HUES64 (cell line): Measurements from ENCODE around the gene WT1.
"Not testable (repeated sequence)": the region's sequence is repeated elsewhere in the genome, so short reads cannot be mapped to it uniquely, and the experiment has no call there.

Experiments
- H3K27ac ChIP-seq: 2 replicates; pipeline ENCODE4 v1.7.0; 2013; ENCODE audit warnings: low read depth, low read length, inconsistent platforms
- H3K27me3 ChIP-seq: 2 replicates; pipeline ENCODE4 v1.6.1; 2013; ENCODE audit warnings: mild to moderate bottlenecking, low read length; ENCODE audit not compliant: insufficient read depth
- H3K36me3 ChIP-seq: 2 replicates; pipeline ENCODE4 v1.6.1; 2013; ENCODE audit warnings: mild to moderate bottlenecking, low read length; ENCODE audit not compliant: insufficient read depth
- H3K4me1 ChIP-seq: 2 replicates; pipeline ENCODE4 v1.6.1; 2013; ENCODE audit warnings: mild to moderate bottlenecking, low read length, moderate library complexity; ENCODE audit not compliant: insufficient read depth
- H3K4me3 ChIP-seq: 2 replicates; pipeline ENCODE4 v1.5.1; 2013; ENCODE audit warnings: mild to moderate bottlenecking, low read length, moderate library complexity
- H3K9ac ChIP-seq: 2 replicates; pipeline ENCODE4 v1.6.1; 2013; ENCODE audit warnings: mild to moderate bottlenecking, low read depth, low read length
- H3K9me3 ChIP-seq: 2 replicates; pipeline ENCODE4 v1.6.1; 2013; ENCODE audit warnings: low read depth, low read length; ENCODE audit not compliant: insufficient read depth
- WGBS: fragments of 150-250, 120-280 bp; methylation state at CpG from one replicate; pipeline ENCODE4 v1.1.7; 2013; ENCODE audit warnings: missing lambda C conversion rate; 5-methylcytosine and 5-hydroxymethylcytosine counted together

WT1 gene

GRCh38 chr11:32385998-32386397 lies 49.3 kb downstream of the WT1 start:
- 18% methylated on average over 2 of the region's 2 CpGs for WGBS
- Histone ChIP-seq H3K27me3 (no peaks in the 10 kb centered on the region), H3K4me3 (no peak overlapping the region), H3K36me3 (no peaks in the 10 kb centered on the region), H3K27ac (no peak overlapping the region), H3K9ac (no peak overlapping the region), H3K9me3 (no peaks in the 10 kb centered on the region), H3K4me1 (0 out of 2 replicates have a peak, but pooled peaks cover 4% of the 10 kb centered on the region)

GRCh38 chr11:32382339-32383049 lies 52.8 kb downstream of the WT1 start:
- Histone ChIP-seq H3K9ac (no peak overlapping the region), H3K4me1 (0 out of 2 replicates have a peak, but pooled peaks cover 4% of the 10 kb centered on the region), H3K27me3 (no peaks in the 10 kb centered on the region), H3K4me3 (no peak overlapping the region), H3K36me3 (no peaks in the 10 kb centered on the region), H3K9me3 (no peaks in the 10 kb centered on the region), H3K27ac (no peak overlapping the region)
- 88% methylated on average over 10 of the region's 10 CpGs for WGBS

GRCh38 chr11:32381179-32381578 lies 54.2 kb downstream of the WT1 start:
- Histone ChIP-seq H3K27me3 (no peaks in the 10 kb centered on the region), H3K27ac (no peak overlapping the region), H3K4me1 (0 out of 2 replicates have a peak, but pooled peaks cover 2% of the 10 kb centered on the region), H3K36me3 (no peaks in the 10 kb centered on the region), H3K9me3 (no peaks in the 10 kb centered on the region), H3K9ac (no peak overlapping the region), H3K4me3 (no peak overlapping the region)
- 96% methylated on average over 9 of the region's 9 CpGs for WGBS

GRCh38 chr11:32379719-32380118 lies 55.6 kb downstream of the WT1 start:
- no peaks in the 10 kb centered on the region for H3K36me3 ChIP-seq
- no peak overlapping the region for H3K4me3 ChIP-seq
- 94% methylated on average over 10 of the region's 10 CpGs for WGBS
- no peaks in the 10 kb centered on the region for H3K9me3 ChIP-seq
- no peak overlapping the region for H3K27ac ChIP-seq
- no peak overlapping the region for H3K9ac ChIP-seq
- no peaks in the 10 kb centered on the region for H3K4me1 ChIP-seq
- no peaks in the 10 kb centered on the region for H3K27me3 ChIP-seq

- Histone ChIP-seq H3K9me3 (peaks cover 4% of the 10 kb centered on the region; the same call in 1 of the 2 replicates), H3K27ac (no peak overlapping the region), H3K27me3 (no peaks in the 10 kb centered on the region), H3K4me3 (no peak overlapping the region), H3K4me1 (no peaks in the 10 kb centered on the region), H3K9ac (no peak overlapping the region), H3K36me3 (no peaks in the 10 kb centered on the region)
- WGBS = 96% methylated on average over 1 of the region's 1 CpG
Observed at GRCh38 chr11:32375826-32376225, 59.5 kb downstream of the WT1 start.

GRCh38 chr11:32374261-32374711 lies 61.1 kb downstream of the WT1 start:
- WGBS = 33% methylated on average over 13 of the region's 13 CpGs
- H3K36me3 ChIP-seq = no peaks in the 10 kb centered on the region
- H3K27ac ChIP-seq = no peak overlapping the region
- H3K27me3 ChIP-seq = no peaks in the 10 kb centered on the region
- peaks cover 4% of the 10 kb centered on the region; the same call in 1 of the 2 replicates for H3K9me3 ChIP-seq
- no peaks in the 10 kb centered on the region for H3K4me1 ChIP-seq
- no peak overlapping the region for H3K9ac ChIP-seq
- no peak overlapping the region for H3K4me3 ChIP-seq

GRCh38 chr11:32369987-32370386 lies 65.4 kb downstream of the WT1 start:
- H3K27ac ChIP-seq, H3K9ac ChIP-seq, H3K4me1 ChIP-seq, H3K4me3 ChIP-seq, H3K27me3 ChIP-seq, H3K36me3 ChIP-seq: not testable (repeated sequence)
- peaks cover 18% of the 10 kb centered on the region for H3K9me3 ChIP-seq

GRCh38 chr11:32366666-32367065 lies 68.7 kb downstream of the WT1 start:
- Histone ChIP-seq H3K4me1 (no peaks in the 10 kb centered on the region), H3K9ac (no peak overlapping the region), H3K27me3 (no peaks in the 10 kb centered on the region), H3K27ac (no peak overlapping the region), H3K9me3 (peaks cover 14% of the 10 kb centered on the region; the same call in 1 of the 2 replicates), H3K36me3 (no peaks in the 10 kb centered on the region), H3K4me3 (no peak overlapping the region)
- 80% methylated on average over 1 of the region's 1 CpG for WGBS

GRCh38 chr11:32365192-32365591 lies 70.1 kb downstream of the WT1 start:
- WGBS = 92% methylated on average over 4 of the region's 4 CpGs
- H3K9me3 ChIP-seq = peaks cover 14% of the 10 kb centered on the region; the same call in 1 of the 2 replicates

GRCh38 chr11:32358729-32359128 lies 76.6 kb downstream of the WT1 start:
- no peaks in the 10 kb centered on the region for H3K4me1 ChIP-seq
- no peaks in the 10 kb centered on the region for H3K36me3 ChIP-seq
- no peaks in the 10 kb centered on the region for H3K9me3 ChIP-seq
- WGBS = 90% methylated on average over 12 of the region's 13 CpGs
- H3K27ac ChIP-seq = no peak overlapping the region
- no peak overlapping the region for H3K4me3 ChIP-seq
- no peak overlapping the region for H3K9ac ChIP-seq
- no peaks in the 10 kb centered on the region for H3K27me3 ChIP-seq

More at GRCh38 chr11:32365192-32365591, 70.1 kb downstream of the WT1 start:
- no peaks in the 10 kb centered on the region for H3K4me1 ChIP-seq
- no peak overlapping the region for H3K27ac ChIP-seq
- H3K36me3 ChIP-seq = no peaks in the 10 kb centered on the region
- H3K27me3 ChIP-seq = no peaks in the 10 kb centered on the region
- no peak overlapping the region for H3K4me3 ChIP-seq
- no peak overlapping the region for H3K9ac ChIP-seq

- Histone ChIP-seq H3K4me1 (no peaks in the 10 kb centered on the region), H3K27me3 (no peaks in the 10 kb centered on the region), H3K36me3 (no peaks in the 10 kb centered on the region), H3K4me3 (no peak overlapping the region), H3K9me3 (no peaks in the 10 kb centered on the region), H3K27ac (no peak overlapping the region), H3K9ac (no peak overlapping the region)
- 91% methylated on average over 6 of the region's 6 CpGs for WGBS
Observed at GRCh38 chr11:32353884-32354283, 81.5 kb downstream of the WT1 start.
